Breast epithelium (tissue), 4 donors: Measurements from ENCODE around the gene PKHD1. TPM values are rescaled to one million over a fixed set of nuclear protein-coding genes. Genes with fewer than 3 reads are reported as not detected.

Experiments
- DNase-seq, 2 donors: peaks; one replicate each; pipeline ENCODE4 v3.0.0-alpha.2; 2019; ENCODE audit warnings: low spot score in 2 of 2
- H3K27ac ChIP-seq, 2 donors: fragments of 200-600 bp; sonication (generic) in 1 of 2; one replicate each; pipeline ENCODE4 v1.5.1; 2016 to 2019; ENCODE audit warnings: mild to moderate bottlenecking in 1 of 2
- H3K27me3 ChIP-seq, 2 donors: fragments of 200-600 bp; sonication (generic) in 1 of 2; one replicate each; pipeline versions ENCODE4 v1.5.1 to v1.6.0; 2017 to 2019; ENCODE audit warnings: control low read depth in 1 of 2, mild to moderate bottlenecking in 1 of 2
- H3K36me3 ChIP-seq: fragments of 200-600 bp; one replicate; pipeline ENCODE4 v1.5.1; 2019
- H3K4me1 ChIP-seq, 2 donors: fragments of 200-600 bp; sonication (generic); one replicate each; pipeline ENCODE4 v1.5.1; 2016 to 2019; ENCODE audit warnings: control low read depth in 1 of 2
- H3K4me3 ChIP-seq, 3 donors: fragments of 200-600 bp; sonication (generic); 1 replicate in 2 of 3; 2 replicates in 1 of 3; pipeline ENCODE4 v1.5.1; 2016 to 2019; ENCODE audit warnings: mild to moderate bottlenecking in 3 of 3, moderate library complexity in 2 of 3
- H3K9me3 ChIP-seq, 2 donors: fragments of 200-600 bp; sonication (generic) in 1 of 2; one replicate each; pipeline ENCODE4 v1.5.1; 2016 to 2019; ENCODE audit warnings: control low read depth in 1 of 2
- POLR2A ChIP-seq: fragments of 450-650 bp; IDR thresholded peaks from one replicate; pipeline ENCODE4 v1.6.1; 2016; ENCODE audit warnings: antibody characterized with exemption, mild to moderate bottlenecking, moderate library complexity
- POLR2AphosphoS5 ChIP-seq, 3 donors: sonication (generic); formaldehyde crosslinking; IDR thresholded peaks; one replicate each; pipeline ENCODE4 v1.6.1; 2017; ENCODE audit warnings: antibody characterized with exemption in 3 of 3
- intact Hi-C: fragments of 100-400 bp; cut with DNase I; formaldehyde crosslinking; loops from one replicate; pipeline ENCODE4 v1.15.1; 2023; ENCODE audit warnings: low total_unique reads
- total RNA-seq, 3 donors: library from RNA; depleted of rRNA; stranded (reverse); fragments of >200 nt; gene quantifications; one replicate each; pipeline ENCODE4 v1.1.0, GENCODE V29; 2016
- TF ChIP-seq, protein P1 (sequence below), 3 donors: fragments of 450-650 bp; IDR thresholded peaks; one replicate each; pipeline ENCODE4 v1.5.1; 2016 to 2017; ENCODE audit warnings: antibody characterized with exemption in 3 of 3, mild to moderate bottlenecking in 3 of 3, moderate library complexity in 3 of 3

Gene PKHD1
- total RNA-seq, 3 donors from 2014 or later, result 0.44 to 1.1 (median 0.66) TPM

DNA sequence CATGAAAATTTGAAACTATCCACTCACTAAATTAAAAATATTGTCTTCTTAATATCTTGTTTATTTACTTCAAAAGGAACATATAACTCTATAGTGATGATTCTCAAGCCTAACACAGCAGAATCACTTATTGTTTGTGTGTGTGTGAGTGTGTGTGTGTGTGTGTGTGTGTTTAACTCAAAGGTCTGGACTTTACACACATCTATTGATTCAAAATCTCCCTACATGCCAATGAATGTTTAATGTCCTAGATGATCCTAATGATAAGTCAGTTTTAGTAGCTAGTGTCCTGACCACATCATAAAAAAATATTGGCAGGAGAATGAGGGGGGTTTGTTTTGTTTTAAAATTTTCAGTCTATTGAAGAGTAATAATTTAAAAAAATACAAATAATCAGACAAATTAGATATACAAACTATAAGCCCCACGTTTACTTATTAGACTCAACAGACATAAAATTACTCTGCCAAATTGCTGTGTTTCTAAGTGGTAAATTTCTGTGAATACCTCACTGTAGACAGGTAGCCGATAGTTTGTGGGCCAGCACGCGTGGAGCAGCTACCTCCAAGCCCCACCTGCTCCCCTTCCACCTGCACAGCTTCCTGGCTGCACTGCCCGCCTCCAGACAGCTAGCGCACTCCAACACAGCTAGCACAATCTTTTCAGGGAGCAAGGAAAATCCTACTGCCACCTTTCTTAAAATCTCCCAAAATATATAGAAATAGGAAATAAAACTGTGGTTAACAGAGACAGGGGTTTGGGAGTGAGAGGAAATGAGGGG, 349.6 kb downstream of the PKHD1 start:
- no peak overlapping the region for H3K4me3 ChIP-seq
- DNase-seq, result no peak
- H3K27me3 ChIP-seq, result no peaks in the 10 kb centered on the region
- no peaks in the 10 kb centered on the region for H3K4me1 ChIP-seq
- intact Hi-C loops, result no loop called here
- no peaks in the 10 kb centered on the region for H3K36me3 ChIP-seq
- TF ChIP-seq POLR2AphosphoS5 (IDR thresholded peaks at IDR 0.05) (no peak), POLR2A (no peak)
- TF ChIP-seq, protein P1, sequence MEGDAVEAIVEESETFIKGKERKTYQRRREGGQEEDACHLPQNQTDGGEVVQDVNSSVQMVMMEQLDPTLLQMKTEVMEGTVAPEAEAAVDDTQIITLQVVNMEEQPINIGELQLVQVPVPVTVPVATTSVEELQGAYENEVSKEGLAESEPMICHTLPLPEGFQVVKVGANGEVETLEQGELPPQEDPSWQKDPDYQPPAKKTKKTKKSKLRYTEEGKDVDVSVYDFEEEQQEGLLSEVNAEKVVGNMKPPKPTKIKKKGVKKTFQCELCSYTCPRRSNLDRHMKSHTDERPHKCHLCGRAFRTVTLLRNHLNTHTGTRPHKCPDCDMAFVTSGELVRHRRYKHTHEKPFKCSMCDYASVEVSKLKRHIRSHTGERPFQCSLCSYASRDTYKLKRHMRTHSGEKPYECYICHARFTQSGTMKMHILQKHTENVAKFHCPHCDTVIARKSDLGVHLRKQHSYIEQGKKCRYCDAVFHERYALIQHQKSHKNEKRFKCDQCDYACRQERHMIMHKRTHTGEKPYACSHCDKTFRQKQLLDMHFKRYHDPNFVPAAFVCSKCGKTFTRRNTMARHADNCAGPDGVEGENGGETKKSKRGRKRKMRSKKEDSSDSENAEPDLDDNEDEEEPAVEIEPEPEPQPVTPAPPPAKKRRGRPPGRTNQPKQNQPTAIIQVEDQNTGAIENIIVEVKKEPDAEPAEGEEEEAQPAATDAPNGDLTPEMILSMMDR (IDR thresholded peaks at IDR 0.05), result no peak
- no peaks in the 10 kb centered on the region for H3K9me3 ChIP-seq
- no peak overlapping the region for H3K27ac ChIP-seq

DNA sequence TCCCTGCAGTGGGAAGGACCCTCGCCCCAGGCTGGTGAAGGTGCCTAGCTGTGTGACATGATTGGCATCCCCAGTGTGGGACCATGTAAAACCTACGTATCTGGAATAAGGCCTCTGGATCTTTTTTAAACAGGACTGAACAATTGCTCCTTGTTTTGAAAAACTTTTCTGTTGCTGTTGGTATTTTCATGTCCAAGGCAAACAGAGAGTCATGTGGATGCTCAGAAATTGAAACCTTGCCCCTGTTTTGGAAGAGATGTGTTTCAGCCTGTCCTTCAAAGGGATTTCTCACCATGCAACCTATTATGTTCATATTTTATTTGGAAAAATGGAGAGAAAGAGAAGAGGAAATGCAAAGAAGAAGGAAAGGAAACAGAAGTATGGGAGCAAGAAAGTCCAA, 362.3 kb downstream of the PKHD1 start:
- Histone ChIP-seq H3K27me3 (no peaks in the 10 kb centered on the region), H3K36me3 (no peaks in the 10 kb centered on the region), H3K27ac (no peak overlapping the region), H3K4me3 (no peak overlapping the region), H3K9me3 (no peaks in the 10 kb centered on the region), H3K4me1 (no peaks in the 10 kb centered on the region)
- intact Hi-C loops, result no loop called here
- no peak for DNase-seq
- TF ChIP-seq POLR2A (no peak), POLR2AphosphoS5 (IDR thresholded peaks at IDR 0.05) (no peak)
- TF ChIP-seq, protein P1 (IDR thresholded peaks at IDR 0.05), result no peak

DNA sequence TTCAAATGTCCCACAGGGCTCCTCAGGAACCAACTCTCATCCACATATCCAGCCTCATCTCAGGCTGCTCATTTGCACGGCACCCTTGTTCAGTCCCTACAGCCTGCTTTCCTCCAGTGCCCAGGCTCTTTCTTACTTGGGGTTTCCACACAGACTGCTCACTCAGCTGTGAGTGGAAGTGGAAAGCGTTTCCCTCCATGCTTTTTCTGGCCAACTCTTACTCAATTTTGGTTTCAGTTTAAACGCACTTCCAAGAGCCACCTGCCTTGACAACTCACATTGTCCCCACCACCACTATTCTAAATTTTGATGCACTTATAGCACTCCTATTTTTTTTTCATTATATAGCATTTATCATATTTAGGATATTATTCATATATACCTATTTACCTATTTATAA, 367.1 kb downstream of the PKHD1 start:
- intact Hi-C loops, result no loop called here
- Histone ChIP-seq H3K4me1 (no peaks in the 10 kb centered on the region), H3K9me3 (no peaks in the 10 kb centered on the region), H3K4me3 (no peak overlapping the region), H3K36me3 (no peaks in the 10 kb centered on the region), H3K27me3 (no peaks in the 10 kb centered on the region), H3K27ac (no peak overlapping the region)
- DNase-seq, result no peak
- TF ChIP-seq, protein P1 (IDR thresholded peaks at IDR 0.05), result no peak
- no peak for TF ChIP-seq POLR2A
- no peak for TF ChIP-seq POLR2AphosphoS5 (IDR thresholded peaks at IDR 0.05)

- H3K27ac ChIP-seq, result no peak overlapping the region
- no peaks in the 10 kb centered on the region for H3K36me3 ChIP-seq
- intact Hi-C loops, result no loop called here
- TF ChIP-seq, protein P1 (IDR thresholded peaks at IDR 0.05), result no peak
- no peak for TF ChIP-seq POLR2AphosphoS5 (IDR thresholded peaks at IDR 0.05)
- no peak for TF ChIP-seq POLR2A
- no peaks in the 10 kb centered on the region for H3K27me3 ChIP-seq
- H3K4me3 ChIP-seq, result no peak overlapping the region
- DNase-seq, result no peak
- no peaks in the 10 kb centered on the region for H3K4me1 ChIP-seq
- H3K9me3 ChIP-seq, result no peaks in the 10 kb centered on the region
Observed at GRCh38 chr6:51719297-51719696, 368.1 kb downstream of the PKHD1 start.

- H3K4me1 ChIP-seq, result no peaks in the 10 kb centered on the region
- no peaks in the 10 kb centered on the region for H3K27me3 ChIP-seq
- H3K36me3 ChIP-seq, result no peaks in the 10 kb centered on the region
- intact Hi-C loops, result no loop called here
- no peak overlapping the region for H3K27ac ChIP-seq
- H3K9me3 ChIP-seq, result no peaks in the 10 kb centered on the region
- no peak for DNase-seq
- TF ChIP-seq, protein P1 (IDR thresholded peaks at IDR 0.05), result no peak
- TF ChIP-seq POLR2A, result no peak
- TF ChIP-seq POLR2AphosphoS5 (IDR thresholded peaks at IDR 0.05), result no peak
- no peak overlapping the region for H3K4me3 ChIP-seq
Observed at GRCh38 chr6:51718533-51718932, 368.9 kb downstream of the PKHD1 start.
